Caki2 (cell line): ENCODE data around the gene PCNX4. TPM values are rescaled to one million over a fixed set of nuclear protein-coding genes. Genes with fewer than 3 reads are reported as not detected.
"Not testable (repeated sequence)": the region's sequence is repeated elsewhere in the genome, so short reads cannot be mapped to it uniquely, and the experiment has no call there.

Source experiments
- DNase-seq: peaks from one replicate; pipeline ENCODE4 v3.0.0-alpha.2; 2015; ENCODE audit warnings: low read depth
- in situ Hi-C: cut with HindIII; loops from 2 replicates; pipeline ENCODE4 v1.10.0; 2016; ENCODE audit warnings: low sequenced_read_pairs, low pct_unique_long_range_greater_than_20kb, mixed read lengths
- total RNA-seq: library from RNA; depleted of rRNA; stranded (reverse); fragments of >200 nt; shearing (Covaris generic); gene quantifications from 2 replicates; pipeline ENCODE4 v1.2.3, GENCODE V29; 2014; ENCODE audit warnings: low replicate concordance; rRNA removed

Gene PCNX4
- total RNA-seq = 30.7 and 58.9 TPM in 2 replicates

- in situ Hi-C loops = no loop called here
- DNase-seq = peak; percentile 97
Observed at GRCh38 chr14:60091550-60092525, at the start of gene PCNX4. Gene PCNX4 (plus strand): TSS chr14:60091923. CDS start chr14:60107639, 15,716 bp downstream.

- DNase-seq, in situ Hi-C loops: not testable (repeated sequence)
Observed at GRCh38 chr14:60047976-60048375, 43.7 kb upstream of the PCNX4 start.

DNA sequence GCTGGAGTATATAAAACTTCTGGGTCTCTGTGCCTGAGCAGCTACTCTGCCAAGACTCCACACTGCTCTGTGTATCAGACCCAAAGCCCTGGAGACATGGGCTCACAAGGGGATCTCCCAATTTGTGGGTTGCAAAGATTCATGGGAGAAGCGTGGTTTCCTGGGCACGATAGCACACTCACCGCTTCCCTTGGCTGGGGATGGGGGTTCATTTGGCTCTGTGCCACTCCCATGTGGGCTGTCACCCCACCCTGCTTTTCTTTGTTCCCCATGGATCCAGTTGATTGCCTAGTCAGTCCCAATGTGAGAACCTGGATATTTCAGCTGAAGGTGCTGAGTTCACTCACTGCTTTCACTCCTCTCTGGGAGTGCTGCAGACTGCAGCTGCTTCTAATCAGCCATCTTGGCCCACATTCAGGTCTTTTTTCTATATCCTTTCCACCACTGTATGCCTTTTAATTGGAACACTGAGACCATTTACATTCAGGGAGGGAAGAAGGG is 40.0 kb upstream of the PCNX4 start:
- DNase-seq = no peak
- in situ Hi-C loops = no loop called here

DNA sequence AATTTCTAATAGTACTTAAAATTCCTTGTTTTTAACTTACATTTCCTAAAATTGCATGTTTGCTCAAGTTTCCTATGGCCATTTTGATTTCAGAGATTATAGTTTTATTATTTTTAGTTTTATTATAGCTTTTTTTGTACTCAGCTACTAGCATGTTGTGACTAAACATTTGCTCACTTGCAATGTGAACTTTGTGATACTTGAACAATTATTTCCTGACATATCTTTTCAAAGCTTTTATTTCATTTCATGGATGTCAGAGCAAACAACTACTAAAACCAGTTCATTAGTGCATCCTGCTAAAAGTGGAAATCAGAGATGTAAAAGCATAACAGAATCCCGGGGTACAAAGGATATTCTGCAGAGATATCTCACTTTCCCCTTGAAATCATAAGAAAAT is 33.6 kb upstream of the PCNX4 start:
- in situ Hi-C loops = no loop called here
- no peak for DNase-seq

DNA sequence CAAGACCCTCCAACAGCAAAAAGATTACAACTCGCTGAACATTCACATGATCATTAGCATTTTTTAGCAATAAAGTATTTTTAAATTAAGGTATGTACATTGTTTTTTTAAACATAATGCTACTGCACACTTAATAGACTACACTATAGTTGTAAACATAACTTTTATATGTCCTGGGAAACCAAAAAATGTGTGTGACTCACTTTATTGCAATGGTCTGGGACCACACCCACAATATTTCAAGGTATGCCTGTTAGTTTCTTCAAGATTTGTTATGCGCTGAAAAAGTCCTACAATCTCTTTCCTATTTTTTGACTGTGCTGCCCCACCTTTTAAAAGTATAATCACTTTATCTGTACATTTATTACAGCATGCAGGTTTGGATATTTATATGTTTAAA is 30.4 kb upstream of the PCNX4 start:
- in situ Hi-C loops = no loop called here
- DNase-seq = no peak

DNA sequence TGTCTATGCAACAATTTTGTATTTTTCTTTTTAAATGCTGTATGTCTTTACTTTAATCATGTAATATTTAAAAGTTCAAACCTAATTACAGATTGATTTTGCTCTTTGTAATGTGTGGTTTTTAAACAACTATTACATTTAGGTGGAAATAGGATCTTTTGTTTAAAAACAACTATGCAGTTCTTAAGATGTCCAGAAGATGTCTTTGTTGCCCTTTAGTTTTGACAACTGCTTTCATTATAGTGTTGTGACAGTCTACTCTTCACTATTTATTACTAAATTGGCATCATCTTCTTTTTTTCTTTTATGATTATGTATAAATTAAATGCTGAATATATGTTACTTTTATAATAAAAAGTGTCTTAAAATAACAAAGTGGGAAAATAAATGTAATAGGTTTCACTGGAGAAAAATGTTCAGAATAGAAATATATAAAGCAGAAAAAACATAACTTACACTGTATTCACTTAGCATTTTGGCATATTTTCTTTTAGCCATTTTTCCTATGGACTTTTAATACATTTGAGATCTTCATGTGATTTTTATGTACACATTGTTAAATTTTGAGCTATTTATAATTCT is 27.1 kb upstream of the PCNX4 start:
- peak; percentile 1 for DNase-seq
- in situ Hi-C loops = no loop called here

DNA sequence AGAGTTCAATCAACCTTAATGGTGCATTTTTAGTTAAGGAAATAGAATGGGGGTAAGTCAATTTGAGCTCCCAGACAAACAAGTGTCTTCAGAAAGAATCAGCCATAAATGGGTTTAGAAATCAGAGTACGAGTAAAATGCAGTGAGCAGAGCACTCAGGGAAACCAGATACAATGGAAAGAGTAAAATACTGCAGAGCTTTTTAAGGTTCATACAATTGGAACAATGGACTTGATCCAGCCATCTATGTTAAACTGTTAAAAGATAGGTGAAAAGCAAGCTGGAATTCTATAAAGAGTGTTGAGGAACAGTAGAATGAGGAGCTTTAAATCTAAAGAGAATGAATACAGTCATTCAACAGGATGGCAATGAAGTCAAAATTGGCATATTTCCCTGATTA is 23.8 kb upstream of the PCNX4 start:
- in situ Hi-C loops = no loop called here
- no peak for DNase-seq

- DNase-seq = no peak
- in situ Hi-C loops = no loop called here
Observed at GRCh38 chr14:60079723-60080122, 12.0 kb upstream of the PCNX4 start.

- in situ Hi-C loops = no loop called here
- no peak for DNase-seq
Observed at GRCh38 chr14:60085085-60085484, 6.6 kb upstream of the PCNX4 start.

GRCh38 chr14:60085693-60086092 is 6.0 kb upstream of the PCNX4 start:
- DNase-seq = no peak
- in situ Hi-C loops = no loop called here

DNA sequence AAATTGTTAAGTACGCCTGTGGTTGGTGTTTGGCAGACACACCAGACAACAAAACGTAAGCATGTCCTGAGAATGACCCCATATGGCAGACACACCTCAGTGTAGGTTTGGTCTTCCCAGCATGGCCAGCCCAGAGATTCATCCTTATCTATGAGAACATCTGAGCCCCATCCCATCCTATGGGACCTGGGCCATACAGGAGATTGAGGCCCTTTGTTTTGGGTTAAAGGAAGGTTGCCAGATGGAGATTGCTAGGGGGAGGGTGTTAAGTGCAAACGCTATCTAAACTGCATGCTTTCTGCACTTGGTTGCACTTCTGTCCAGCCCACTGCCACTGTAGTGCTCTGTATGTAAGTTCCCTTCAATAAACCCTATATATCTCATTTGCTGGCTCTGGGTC is 4.1 kb upstream of the PCNX4 start:
- in situ Hi-C loops = no loop called here
- no peak for DNase-seq

- DNase-seq = no peak
- in situ Hi-C loops = no loop called here
Observed at GRCh38 chr14:60089221-60089620, 2.5 kb upstream of the PCNX4 start.

DNA sequence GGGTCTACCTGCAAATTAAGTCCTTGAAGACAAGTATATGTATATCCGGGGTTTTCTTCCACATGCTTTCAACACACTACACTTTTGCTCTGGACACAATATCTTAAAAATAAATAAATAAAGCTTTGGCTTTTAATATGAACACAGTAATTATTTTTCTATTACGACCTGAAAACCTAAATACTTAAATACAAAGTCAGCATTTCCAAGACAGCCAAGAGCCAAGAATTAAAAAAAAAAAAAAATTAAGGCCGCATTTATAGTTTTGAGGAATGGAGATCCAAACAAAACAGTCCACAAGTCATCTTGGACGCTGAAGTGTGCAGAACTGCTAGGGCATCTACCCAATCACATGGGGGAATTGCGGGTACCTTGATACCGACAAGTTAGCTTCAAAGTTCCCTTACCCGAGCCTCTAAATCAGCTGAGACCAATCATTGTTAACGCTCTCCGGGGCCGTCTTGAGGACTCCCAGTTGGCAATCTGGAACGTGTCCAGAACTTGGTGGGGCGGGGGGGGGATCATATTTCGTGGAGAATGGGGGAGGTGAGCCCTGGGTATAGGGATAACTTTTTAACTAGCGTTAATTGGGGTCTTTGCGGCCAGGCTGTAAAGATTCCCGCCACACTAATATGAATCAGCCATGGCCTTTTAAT is 731 bp upstream of the PCNX4 start:
- no peak for DNase-seq
- in situ Hi-C loops = no loop called here

GRCh38 chr14:60092526-60092920 is 800 bp downstream of the PCNX4 start:
- peak; percentile 22 for DNase-seq
- in situ Hi-C loops = no loop called here

- no peak for DNase-seq
- in situ Hi-C loops = no loop called here
Observed at GRCh38 chr14:60093080-60093479, 1.4 kb downstream of the PCNX4 start.

GRCh38 chr14:60093606-60094005 is 1.9 kb downstream of the PCNX4 start:
- in situ Hi-C loops = no loop called here
- no peak for DNase-seq

GRCh38 chr14:60094306-60094897 is 2.7 kb downstream of the PCNX4 start:
- in situ Hi-C loops = no loop called here
- peak; percentile 53 for DNase-seq

DNA sequence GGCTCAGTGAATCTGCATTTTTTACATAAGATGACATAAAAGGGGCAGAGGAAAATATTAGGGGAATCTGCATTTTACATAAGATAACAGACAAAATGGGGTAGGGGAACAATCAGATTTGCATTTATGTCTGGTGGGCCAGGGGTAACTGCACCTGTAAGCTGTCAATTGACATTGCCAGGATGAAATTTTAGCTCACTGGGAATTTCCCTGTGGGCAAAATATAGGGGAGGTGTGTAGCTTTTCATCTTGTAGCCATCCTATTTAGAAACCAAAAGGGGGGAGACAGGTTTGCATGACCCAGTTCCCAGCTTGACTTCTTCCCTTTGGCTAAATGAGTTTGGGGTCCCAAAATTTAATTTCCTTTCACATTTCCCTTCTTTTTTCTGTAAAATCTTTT is 3.5 kb downstream of the PCNX4 start:
- DNase-seq = no peak
- in situ Hi-C loops = no loop called here
